ENCODE data around the gene SMARCC2. TPM values are rescaled to one million over a fixed set of nuclear protein-coding genes. Genes with fewer than 3 reads are reported as not detected.

The SMARCC2 gene
- total and polyA plus RNA-seq, 2 of the 13 experiments (the other 11 are each of a cell fraction or from before 2014, with no cell fraction given) = 21.3 to 24.1 TPM

GRCh38 chr12:56152132-56152755 lies 37.0 kb downstream of the SMARCC2 start, which contains the start of gene MYL6B (continued):
- TF ChIP-seq, protein P1, sequence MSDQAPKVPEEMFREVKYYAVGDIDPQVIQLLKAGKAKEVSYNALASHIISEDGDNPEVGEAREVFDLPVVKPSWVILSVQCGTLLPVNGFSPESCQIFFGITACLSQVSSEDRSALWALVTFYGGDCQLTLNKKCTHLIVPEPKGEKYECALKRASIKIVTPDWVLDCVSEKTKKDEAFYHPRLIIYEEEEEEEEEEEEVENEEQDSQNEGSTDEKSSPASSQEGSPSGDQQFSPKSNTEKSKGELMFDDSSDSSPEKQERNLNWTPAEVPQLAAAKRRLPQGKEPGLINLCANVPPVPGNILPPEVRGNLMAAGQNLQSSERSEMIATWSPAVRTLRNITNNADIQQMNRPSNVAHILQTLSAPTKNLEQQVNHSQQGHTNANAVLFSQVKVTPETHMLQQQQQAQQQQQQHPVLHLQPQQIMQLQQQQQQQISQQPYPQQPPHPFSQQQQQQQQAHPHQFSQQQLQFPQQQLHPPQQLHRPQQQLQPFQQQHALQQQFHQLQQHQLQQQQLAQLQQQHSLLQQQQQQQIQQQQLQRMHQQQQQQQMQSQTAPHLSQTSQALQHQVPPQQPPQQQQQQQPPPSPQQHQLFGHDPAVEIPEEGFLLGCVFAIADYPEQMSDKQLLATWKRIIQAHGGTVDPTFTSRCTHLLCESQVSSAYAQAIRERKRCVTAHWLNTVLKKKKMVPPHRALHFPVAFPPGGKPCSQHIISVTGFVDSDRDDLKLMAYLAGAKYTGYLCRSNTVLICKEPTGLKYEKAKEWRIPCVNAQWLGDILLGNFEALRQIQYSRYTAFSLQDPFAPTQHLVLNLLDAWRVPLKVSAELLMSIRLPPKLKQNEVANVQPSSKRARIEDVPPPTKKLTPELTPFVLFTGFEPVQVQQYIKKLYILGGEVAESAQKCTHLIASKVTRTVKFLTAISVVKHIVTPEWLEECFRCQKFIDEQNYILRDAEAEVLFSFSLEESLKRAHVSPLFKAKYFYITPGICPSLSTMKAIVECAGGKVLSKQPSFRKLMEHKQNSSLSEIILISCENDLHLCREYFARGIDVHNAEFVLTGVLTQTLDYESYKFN (CRISPR knock-in tag; conservative IDR thresholded peaks at IDR 0.05) = 0 out of 2 replicates have a peak, but pooled peaks have one; percentile 20
- TF ChIP-seq ZNF652 (CRISPR knock-in tag; IDR thresholded peaks at IDR 0.05; ENCODE audit: borderline replicate concordance, low read depth) = peak; percentile 99
- TF ChIP-seq, protein P2, sequence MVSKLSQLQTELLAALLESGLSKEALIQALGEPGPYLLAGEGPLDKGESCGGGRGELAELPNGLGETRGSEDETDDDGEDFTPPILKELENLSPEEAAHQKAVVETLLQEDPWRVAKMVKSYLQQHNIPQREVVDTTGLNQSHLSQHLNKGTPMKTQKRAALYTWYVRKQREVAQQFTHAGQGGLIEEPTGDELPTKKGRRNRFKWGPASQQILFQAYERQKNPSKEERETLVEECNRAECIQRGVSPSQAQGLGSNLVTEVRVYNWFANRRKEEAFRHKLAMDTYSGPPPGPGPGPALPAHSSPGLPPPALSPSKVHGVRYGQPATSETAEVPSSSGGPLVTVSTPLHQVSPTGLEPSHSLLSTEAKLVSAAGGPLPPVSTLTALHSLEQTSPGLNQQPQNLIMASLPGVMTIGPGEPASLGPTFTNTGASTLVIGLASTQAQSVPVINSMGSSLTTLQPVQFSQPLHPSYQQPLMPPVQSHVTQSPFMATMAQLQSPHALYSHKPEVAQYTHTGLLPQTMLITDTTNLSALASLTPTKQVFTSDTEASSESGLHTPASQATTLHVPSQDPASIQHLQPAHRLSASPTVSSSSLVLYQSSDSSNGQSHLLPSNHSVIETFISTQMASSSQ (IDR thresholded peaks at IDR 0.05; ENCODE audit: low read depth) = no peak
- TF ChIP-seq, protein P2 (CRISPR knock-in tag; IDR thresholded peaks at IDR 0.05; ENCODE audit: borderline replicate concordance) = no peak
- peak; percentile 43; the same call in 1 of the 2 replicates for TF ChIP-seq ZMYM4 (CRISPR knock-in tag; IDR thresholded peaks at IDR 0.05)
- peak; percentile 67; the same call in 1 of the 2 replicates for TF ChIP-seq KAT8 (CRISPR knock-in tag; IDR thresholded peaks at IDR 0.05)
